HT1080 (cell line): ENCODE measurements around the gene SCGB3A2. TPM values are rescaled to one million over a fixed set of nuclear protein-coding genes. Genes with fewer than 3 reads are reported as not detected.

ENCODE experiments used
- DNase-seq: peaks from one replicate; pipeline ENCODE4 v3.0.0-alpha.2; 2015; ENCODE audit warnings: low read depth
- polyA plus RNA-seq, 2 experiments: library from polyadenylated mRNA; depleted of rRNA; stranded (reverse); fragments of >200 nt; gene quantifications; 2 replicates each; pipeline ENCODE4 v1.2.3, GENCODE V29; 2015
- total RNA-seq: library from RNA; depleted of rRNA; stranded (reverse); fragments of >200 nt; shearing (Covaris generic); gene quantifications from 2 replicates; pipeline ENCODE4 v1.2.3, GENCODE V29; 2014; rRNA removed

SCGB3A2 gene, protein sequence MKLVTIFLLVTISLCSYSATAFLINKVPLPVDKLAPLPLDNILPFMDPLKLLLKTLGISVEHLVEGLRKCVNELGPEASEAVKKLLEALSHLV
- total RNA-seq: not detected in 2 replicates
- polyA plus RNA-seq (2015; cell fraction: cytosol; rRNA removed): not detected in 2 replicates
- polyA plus RNA-seq (2015; cell fraction: nucleus; rRNA removed): not detected in 2 replicates

DNA sequence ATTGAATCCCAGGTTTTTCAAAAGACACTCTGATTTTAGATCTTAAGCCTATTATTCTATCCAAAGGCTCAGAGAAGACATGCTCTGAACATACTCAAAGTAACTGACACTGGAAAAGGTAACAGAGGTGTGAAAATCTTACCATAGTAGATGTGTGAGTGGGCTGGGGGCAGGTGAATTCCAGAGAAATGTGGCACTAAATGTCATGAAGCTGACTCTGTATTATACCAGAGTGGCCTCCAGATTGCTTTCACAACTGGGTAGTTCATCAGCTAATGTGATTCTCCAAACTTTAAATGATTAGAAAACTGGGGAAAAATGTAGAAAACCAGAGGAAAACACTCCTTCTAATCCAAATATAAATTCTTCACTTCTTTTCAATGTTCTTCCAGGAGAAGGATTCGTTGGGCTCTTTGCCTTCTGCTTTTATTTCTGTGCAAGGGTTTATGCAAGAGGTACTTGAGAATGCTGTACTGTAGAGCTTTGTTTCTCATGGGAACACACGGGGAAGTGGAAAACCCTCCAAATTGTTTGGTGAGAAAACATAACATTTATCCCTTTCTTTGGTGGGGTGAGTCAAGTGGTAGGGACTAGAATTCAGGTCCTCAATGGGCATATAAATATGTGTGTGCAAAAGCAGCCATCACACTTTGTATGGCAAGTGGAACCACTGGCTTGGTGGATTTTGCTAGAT lies at the start of gene SCGB3A2:
SCGB3A2 (plus strand) TSS at position 646 of the 694 bp plus-strand sequence. CDS start 93 bp downstream, outside the sequence.
- no peak for DNase-seq

DNA sequence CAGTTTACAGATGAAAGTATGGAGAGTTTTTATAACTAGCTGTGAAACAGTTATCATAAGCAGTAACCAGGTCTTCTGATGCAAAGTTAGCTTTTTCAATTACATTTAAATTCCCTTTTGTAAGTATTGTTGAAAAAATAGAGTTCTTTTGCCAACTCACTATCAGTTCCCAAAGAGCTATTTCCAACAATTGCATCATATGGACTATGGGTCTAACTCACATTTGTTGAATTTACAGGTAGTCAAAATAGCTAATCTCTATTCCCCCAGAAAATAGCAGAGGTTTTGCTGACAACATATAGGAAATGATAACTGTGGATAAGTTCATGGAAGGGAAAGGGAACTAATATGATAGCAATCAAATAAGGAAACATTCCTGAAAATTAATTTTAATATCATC lies 48.5 kb upstream of the SCGB3A2 start:
- DNase-seq: no peak

DNA sequence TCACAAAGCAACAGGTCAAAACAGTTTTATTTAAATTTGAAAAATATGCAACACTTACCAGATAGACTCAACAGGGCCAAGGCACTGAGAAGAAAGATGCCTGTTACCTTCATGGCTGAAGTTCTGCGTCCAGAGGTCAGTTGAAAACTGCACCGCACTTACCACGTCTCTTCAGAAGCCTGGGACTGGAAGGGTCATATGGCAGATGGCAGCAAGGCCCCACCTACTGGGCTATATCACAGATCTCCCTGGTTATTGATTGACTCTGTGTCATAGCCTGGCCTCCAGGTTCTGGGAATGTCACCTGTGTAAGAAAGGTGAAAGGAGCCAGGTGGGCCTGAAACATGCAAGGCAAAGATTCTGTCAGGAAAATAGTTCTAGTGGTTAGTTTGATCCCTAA lies 47.0 kb upstream of the SCGB3A2 start, which contains the start of gene SPINK1:
SPINK1 (minus strand) TSS at position 207 of the 400 bp plus-strand sequence; CDS start at position 113, 94 bp downstream.
- DNase-seq: no peak

DNA sequence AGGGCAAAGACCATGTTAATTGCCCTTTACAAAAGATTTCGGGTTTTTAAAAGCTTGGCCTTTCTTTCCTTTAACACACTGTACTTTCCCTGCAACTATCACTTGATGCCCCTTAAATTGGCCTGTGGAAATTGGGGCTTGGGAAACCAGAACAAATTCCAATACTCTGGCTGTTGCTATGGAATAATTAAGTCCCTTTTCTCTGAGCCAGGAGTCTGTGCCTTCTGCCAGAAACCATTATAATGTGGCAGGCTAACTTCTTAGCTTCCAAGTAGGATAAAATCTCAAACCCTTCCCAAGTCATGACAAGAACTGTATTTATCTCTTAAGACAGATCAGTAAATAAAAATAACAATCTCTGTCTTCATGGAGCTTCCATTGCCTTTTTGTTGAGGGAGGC lies 46.0 kb upstream of the SCGB3A2 start:
- DNase-seq: no peak

DNA sequence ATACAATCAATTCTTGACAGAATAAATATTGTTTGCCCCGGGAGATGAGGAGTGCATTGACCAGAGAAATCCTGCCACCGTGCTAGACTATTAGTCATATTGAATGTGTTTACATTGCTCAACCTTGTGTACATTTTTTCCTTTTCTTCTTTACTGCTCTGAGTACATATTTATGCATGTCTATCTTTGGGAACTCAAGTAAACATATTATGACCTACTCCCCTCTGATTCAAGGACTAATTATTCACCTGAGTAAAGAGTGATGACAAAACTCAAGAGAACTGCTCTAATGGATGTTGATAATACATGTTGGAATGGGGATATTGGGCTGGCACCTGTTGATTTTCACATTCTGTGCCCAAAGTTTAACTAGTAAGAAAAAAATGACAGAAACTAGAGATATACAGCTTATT lies 43.1 kb upstream of the SCGB3A2 start:
- no peak for DNase-seq

DNA sequence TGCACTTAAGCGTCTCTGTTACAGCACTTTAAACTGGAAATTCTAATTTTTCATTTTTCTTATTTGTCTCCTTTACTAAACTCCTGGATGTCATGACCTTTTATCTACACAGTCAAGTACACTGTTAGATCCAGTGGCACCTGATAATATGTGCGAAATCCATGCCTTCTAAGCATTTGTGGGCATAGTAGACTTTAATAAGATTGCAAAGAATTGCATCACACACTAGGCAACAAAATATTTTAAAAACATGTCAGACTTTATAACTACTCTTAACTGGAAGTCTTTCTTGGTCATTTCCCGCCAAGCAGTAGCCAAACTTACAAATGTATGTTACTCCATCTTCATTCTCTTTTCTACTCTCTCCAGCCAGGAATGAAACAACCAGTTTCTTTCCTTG lies 42.1 kb upstream of the SCGB3A2 start:
- no peak for DNase-seq

DNA sequence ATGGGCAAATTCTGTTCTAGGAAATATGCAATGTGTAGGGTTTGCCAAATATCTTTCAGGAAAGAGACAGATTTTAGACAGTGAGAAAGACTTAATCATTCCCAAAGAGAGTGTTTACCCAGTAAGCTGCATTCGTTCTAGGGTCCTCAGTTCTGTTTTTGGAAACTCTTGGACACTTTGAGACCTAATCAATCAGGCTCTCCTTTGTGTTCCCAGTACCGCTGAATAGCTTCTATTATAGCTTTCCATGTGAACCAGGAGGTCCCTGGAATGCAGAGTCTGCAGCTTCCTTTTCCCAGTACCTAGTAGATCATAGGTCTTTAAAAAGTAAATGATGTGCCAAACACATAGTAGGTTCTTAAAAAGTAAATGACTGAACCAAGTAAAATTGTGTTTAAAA lies 35.6 kb upstream of the SCGB3A2 start:
- no peak for DNase-seq

DNA sequence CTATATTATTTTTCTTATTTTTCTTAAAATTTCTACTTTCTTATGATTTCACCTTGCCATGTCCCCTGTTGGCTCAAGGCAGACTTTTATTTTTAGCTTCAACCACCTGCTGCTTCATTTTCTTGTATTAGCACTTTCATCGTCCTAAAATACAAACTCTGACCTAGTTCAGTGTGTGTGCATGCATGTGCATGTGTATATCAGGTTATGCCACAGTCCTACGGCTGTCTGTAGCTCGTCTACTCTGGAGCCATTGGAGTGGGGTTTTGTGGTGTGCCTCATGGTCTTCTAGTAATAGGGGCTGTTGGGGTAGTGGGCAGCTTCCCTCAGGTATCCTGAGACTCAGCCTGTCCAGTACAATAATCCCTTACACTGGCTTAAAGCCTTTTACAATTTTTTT lies 33.7 kb upstream of the SCGB3A2 start:
- DNase-seq: no peak

DNA sequence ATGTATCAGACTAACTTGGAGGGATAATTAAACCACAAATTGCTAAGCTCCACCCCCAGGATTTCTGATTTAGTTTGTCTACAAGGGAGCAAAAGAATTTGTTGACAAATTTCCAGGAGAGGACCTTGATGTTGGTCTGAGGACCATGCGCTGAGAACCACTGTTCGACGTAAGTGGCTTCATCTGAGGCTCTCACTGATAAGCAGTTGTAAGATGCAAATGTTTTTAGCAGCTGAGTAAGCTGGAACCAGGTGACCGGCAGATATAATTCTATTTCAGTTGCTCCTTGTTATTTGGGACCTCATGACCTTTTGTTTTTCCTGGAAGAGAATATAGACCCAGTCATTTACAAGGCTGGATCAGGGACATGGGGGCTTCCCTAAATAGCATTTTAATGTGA lies 32.9 kb upstream of the SCGB3A2 start:
- no peak for DNase-seq

DNA sequence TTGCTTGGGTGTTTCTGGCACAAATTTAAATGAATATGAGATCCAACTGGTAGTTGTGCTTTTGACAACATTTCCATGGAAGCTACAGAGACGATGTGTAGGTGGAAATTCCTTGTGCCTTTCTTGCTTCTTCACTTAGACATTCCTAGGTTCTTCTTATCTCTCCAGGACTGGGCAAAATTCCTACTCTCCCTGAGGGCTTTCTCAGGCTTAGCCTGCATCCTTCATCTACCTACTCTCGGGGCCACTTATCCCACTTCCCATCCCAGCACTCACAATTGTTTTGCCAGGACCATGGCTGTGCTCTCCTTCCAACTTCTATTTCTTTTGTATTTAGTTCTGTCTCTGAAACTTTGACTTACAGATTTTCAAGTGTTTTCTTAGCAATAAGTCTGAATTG lies 29.3 kb upstream of the SCGB3A2 start:
- no peak for DNase-seq

DNA sequence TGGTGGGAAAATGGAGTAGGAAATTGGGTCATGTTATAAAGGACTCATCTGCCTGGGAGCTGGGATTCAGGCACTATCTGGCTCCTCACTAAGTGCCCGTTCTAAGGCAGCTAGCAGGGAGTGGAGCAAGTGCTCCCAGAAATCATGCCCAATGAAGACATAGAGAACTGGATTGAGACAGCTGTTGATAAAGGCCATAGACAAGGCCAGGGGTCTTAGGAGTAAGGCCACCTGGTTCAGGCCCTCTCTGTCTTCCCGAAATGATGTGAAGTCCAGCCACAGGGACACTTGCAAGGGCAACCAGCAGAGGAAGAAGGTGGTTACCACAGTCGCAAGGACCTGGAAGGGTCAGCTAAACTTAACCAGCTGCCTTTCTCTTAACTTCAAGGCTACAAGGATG lies 26.9 kb upstream of the SCGB3A2 start:
- no peak for DNase-seq

DNA sequence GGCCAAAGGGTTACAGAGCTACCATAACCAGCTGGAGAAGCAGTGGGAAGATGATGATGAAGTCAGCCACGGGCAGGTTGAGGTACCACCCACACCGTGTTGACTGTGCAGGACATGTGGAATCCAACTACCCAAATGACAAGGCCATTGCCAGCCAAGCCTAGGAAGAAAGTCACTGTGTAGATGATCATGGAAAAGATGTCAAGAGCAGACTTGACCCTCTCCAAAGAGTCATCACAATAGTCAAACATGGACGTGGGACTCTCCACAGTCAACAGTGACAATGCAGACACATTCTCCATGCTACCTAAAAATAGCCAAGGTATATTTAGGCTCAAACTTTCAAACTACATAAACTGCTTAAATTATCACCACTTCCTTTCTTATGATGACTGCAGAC lies 26.1 kb upstream of the SCGB3A2 start:
- DNase-seq: no peak

DNA sequence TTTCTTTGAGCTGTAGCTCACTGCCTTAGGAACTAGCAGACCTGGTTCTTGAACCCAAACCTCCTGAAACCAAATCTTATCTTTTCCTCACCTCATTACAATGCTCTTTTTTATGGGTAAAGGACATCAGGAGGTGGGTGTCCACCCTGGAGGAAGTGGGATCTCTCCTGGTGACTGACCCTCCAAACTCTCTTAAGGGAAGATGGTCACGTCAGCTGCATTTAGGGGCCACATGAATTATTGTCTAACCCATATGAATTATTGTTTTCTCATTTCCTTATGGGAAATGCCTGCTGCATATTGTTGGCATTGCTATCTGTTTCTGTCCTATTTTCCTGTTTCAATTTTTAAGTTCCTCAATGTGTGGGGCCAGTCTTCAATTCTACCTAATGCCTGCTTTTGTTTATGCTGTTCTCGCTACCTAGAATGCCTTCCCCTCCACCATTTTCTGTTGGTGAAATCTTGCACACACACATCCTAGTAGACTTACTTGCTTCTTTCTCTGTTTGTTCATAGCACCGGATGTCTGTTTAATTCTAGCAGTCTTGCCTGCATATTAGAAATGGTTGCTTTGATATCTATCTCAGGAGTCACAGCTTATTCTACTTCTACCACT lies 25.0 kb upstream of the SCGB3A2 start:
- DNase-seq: no peak

DNA sequence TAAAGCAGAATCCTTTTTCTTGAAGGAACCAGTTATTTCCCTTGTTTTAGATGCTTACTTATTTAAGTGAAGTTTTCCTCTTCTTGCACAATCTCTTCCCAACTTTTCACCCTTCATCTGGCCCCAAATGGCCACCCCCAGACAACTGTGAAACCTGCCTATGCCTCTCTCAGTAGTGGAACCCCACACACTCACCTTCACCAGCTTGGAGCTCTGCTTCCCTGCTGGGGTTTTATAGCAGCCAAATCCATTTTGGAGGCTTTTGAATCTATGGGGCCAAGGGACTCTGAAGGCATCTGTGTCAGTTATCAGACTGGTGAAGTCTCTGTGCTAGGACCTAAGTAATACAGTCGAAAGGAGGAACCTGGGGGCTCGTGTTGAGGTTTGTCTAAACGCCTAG lies 24.2 kb upstream of the SCGB3A2 start:
- DNase-seq: no peak

DNA sequence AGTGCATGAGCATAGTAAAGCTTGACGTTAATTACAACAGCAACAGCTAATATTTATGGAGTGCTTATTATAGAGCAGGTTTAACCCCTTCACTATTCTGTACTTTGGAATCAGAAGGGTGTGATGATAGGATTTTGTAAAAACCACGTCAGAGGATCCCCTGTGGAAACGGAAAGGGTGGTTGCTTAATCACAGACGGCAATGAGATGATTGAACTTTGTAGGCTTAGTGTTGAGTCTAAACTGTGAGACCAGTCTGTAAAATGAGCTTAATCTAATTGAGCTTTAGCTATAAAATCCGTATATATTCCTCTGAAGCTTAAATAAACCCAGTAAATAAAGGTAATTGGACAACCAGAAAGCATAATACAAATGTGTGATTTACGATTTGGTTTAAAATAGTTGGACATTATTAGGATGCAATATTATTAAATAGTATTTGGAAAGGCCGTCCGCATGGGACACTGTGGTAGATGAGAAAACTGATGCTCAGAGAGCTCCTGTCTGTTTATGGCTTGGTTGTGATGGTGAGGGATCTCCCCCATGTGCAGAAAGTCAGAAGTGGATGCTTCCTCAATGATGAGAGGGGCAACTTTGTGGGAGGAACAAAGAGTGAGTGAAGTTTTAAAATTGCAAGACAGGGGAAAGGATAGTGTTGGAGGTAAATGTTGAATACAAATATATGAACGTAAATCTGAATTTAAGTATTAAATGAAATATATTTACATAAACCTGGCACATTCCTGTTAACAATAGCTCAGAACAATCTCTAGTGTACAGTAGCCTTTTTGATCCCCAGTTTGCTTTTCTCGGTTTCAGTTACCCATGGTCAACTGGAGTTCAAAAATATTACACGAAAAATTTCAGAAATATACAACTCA lies 23.4 kb upstream of the SCGB3A2 start:
- no peak for DNase-seq

DNA sequence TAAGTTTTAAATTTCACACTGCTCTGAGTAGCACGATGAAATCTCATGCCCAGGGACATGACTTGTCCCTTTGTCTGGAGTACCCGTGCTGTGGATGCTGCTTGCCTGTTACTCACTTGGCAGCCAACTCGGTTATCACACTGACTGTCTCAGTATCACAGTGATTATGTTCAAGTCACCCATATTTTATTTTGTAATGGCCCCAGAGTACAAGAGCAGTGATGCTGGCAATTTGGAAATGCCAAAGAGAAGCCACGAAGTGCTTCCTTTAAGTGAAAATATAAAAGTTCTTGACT lies 22.8 kb upstream of the SCGB3A2 start:
- DNase-seq: no peak

DNA sequence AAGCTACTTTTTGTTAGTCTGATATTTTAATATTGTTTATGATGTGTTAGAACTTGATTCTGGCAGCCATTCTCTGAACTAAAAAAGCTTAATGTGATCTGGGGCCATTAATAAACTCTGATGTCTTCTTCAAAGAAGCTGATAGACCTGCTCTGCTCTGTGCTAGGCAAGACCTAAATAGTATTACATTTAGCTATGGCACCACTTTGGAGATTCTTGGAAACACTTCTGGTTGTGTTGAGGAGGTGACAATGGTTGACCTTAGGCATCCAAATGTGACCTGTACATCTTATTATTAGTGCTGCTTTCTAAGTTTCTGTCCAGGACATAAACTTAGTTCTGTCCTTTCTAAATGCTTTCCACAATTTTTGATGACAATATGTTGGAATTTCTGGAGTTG lies 21.7 kb upstream of the SCGB3A2 start:
- no peak for DNase-seq

DNA sequence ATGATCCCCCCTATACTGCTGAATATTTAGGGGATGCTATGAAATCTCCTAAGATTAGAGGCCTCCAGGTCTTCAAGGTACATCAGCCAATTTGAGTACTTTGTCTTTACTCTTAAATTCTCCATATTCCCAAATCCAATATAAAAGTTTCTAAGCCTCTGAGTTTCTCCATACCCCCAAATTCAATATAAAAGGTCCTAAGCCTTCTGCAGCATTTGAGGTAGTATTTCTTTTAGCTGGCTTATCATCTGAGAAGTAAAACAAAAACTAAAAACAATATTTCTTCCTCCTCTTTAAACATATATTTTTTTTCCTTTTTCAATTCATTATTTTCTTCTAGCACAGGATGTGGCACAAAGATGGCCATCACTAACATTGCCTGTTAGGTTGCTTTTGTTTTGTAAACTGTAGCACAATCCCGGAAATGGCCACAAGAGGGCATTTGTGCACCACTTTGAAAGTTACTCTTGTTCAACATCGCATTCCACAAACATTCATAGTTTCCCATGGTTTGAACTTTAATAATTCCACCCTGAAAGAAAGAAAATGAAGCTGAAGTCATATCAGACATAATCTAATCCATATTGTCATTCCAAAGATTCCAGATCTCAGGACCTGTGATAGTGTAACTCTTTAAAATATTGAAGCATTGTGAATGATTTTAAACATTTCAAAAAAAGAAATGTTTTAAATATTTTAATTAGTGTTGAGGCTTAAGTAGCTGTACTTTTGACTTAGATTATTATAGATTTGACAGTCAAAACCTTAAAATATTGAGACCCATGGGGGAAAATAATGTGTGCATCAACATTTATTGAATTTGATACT lies 21.0 kb upstream of the SCGB3A2 start:
- peak; percentile 57 for DNase-seq

DNA sequence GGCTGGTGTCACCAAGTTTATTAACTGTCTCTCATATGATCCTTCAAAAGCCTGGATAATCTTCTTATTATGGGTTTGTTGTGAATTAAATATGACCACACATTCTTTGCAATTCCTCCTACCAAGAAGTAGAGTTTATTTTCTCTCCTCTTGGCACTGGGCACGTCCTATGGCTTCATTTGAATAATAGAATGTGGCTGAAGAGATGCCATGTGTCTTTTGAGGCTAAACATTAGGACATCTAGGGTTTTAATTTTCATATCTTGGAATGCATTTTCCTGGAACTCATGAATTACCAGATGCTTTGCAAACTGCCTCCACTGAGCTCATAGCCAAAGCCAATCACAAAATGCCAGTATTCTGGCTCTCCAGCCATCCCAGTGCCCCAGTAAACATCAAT lies 19.9 kb upstream of the SCGB3A2 start:
- no peak for DNase-seq

DNA sequence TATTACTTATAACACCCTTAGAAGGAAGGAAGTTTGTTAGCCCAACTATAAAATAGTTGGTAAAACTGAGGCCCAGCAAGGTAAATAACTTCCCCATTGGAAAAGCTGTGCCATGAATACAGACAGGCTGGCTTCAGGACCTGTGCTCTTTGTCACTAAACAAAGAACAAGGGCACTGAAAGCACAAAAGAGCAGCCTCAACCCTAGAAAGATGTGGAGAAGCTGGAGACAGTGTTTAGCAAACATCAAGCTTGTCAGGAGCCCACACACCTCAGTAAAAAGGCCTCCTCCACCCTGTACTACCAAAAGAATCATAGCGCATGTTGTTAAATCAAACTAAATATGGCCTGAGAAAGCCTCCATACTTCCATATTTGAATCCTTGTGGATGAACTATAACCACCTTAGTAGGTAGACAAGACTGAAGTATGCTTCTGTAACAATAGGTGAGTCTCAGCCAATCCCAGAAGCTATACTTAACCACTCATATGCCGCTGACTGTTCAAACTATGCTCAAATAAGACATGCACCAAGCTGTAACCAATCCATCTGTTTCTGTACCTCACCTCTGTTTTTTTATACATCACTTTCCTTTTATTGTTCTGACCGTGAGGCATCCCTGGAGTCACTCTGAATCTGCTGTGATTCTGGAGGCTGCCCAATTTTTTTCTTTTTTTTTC lies 18.4 kb upstream of the SCGB3A2 start:
- DNase-seq: no peak

DNA sequence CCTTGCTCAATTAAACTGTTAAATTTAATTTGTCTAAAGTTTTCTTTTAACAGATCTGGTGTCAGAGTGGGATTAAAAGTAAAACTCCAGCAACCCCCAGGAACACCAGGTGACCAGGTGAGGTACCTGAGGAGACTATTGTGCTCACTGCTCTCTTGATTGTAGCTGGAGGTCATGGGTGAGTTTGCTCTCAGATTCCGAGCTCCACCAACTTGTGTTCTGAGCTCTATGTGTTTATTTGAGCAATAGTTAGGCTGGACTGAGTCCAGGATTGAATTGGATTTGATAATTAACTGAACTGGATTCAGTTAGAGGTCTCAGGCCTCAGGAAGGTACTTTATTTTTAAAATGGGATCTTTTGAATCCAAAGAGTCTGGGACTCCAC lies 17.9 kb upstream of the SCGB3A2 start:
- no peak for DNase-seq
